ENCODE measurements around the gene GRIFIN.

Gene GRIFIN

GRCh38 chr7:2512179-2512661 is 36.0 kb upstream of the GRIFIN start:
- DNase-seq = no peak

GRCh38 chr7:2511769-2512168 is 35.6 kb upstream of the GRIFIN start:
- DNase-seq = no peak

- DNase-seq = peak; percentile 35 to 38
Measured at GRCh38 chr7:2510909-2511768, 34.9 kb upstream of the GRIFIN start.

DNA sequence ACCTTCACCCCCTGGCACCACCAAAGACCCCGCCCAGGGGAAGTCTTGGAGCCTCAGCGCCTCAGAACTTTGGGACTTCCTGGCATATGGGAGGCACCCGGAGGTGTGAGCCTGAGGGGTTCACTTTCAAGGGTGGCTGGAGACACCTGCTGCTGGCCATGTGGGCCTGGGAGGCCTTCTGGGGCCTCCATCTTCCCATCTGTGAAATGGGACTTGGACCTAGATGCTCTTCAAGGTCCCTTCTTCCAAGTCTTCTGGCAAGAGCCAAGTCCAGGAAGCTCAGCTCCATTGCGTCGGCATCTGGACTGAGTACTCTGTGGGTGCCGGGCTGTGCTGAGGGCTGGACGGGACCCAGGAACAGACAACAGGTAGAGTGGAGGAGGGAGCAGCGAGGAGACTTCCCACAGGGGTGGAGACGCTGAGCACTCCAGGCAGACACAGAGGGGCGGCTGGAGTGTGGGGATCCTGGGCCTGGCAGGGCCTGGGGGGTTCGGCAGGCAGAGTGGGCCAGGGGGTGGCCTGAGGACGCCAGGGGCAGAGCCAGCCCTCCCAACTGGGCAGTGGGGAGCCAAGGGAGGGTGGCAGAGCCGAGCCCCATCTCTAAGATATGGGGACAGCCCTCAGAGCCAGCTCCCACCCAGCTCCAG is 34.1 kb upstream of the GRIFIN start:
- DNase-seq = no peak

DNA sequence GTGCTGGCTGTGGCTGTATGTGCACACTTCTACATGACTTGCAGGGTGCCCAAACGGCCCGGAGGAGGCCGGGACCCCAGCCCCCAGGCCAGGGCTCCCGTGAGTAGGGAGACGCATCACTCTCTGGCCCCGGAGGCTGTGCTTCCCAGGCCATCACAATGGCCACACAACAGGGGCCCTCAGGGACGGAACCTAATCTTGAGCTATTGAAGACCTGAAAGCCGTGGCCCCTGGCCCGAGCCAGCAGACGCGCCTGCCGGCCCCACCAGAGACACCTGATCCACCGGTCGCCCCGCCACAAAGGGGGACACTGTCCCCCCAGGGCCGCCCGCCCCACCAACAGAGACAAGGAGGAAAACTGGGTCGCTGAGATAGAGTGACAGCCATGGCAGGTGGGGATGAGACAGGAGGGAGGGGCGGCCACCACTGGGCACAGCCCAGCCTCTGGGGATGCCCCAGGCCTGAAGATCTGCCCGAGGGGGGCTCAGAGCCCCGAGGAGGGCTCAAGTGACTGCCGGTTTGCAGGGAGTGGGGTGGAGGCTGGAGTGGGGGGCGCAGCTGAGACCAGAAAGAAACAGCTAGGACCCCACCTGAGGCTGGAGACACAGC is 33.2 kb upstream of the GRIFIN start:
- DNase-seq = no peak

GRCh38 chr7:2508327-2509215 is 32.4 kb upstream of the GRIFIN start:
- peak; percentile 12 to 19 for DNase-seq

DNA sequence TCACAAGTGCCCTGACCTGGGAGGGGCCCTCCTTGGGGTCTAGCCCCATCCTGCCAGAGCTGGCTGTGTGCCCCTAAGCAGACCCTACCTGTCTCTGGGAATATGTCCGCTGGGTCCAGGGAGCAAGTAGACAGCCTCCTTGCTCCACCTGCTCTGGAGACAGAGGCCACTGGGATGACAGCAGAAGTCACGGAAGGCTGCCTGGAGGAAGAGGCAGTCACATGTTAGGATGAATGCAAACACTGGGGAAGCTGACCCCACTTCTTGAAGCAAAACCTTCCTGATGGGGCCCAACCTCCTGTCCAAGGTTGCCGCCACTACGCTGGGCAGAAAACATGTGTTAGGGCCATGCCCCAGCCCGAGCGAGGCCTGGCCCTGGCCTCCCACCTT is 31.7 kb upstream of the GRIFIN start:
- DNase-seq = no peak

- no peak for DNase-seq
Measured at GRCh38 chr7:2507208-2507916, 31.2 kb upstream of the GRIFIN start.

- DNase-seq = no peak
Measured at GRCh38 chr7:2505401-2505800, 29.2 kb upstream of the GRIFIN start.

GRCh38 chr7:2504889-2505375 is 28.7 kb upstream of the GRIFIN start:
- no peak for DNase-seq

DNA sequence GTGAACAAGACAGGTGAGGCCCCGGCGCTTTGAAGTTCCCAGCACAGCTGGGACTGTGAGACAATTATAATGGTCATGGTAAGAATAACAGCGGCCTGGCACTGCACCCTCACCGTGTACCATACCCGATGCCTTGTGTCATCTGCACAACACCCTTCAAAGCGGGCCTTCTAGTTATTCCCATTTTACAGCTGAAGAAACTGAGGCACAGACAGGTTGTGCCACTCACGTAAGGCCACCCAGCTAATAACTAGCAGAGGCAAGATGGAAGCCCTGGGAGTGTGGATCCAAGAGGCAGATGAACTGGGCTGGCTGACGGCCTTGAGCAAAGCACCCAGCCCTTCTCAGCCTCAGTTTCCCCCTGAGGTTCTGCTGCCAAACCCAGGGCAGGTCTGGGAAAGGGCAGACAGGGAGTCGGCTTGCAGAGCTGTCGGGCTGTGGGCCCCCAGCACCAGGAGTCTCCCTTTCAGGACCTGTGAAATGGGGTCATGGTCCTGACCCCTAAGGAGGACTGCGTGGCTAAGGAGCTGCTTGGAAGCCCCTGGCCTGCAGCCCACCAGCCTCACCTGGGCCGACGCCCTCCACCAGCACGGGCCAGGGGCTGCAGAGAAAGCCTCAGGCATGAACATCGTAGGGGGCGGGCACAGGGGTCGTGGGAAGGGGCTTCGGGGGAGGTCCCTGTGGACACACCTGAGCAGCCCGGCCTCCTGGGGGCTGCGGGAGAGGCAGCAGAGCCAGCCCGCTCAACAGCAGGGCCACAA is 28.1 kb upstream of the GRIFIN start:
- DNase-seq = no peak

DNA sequence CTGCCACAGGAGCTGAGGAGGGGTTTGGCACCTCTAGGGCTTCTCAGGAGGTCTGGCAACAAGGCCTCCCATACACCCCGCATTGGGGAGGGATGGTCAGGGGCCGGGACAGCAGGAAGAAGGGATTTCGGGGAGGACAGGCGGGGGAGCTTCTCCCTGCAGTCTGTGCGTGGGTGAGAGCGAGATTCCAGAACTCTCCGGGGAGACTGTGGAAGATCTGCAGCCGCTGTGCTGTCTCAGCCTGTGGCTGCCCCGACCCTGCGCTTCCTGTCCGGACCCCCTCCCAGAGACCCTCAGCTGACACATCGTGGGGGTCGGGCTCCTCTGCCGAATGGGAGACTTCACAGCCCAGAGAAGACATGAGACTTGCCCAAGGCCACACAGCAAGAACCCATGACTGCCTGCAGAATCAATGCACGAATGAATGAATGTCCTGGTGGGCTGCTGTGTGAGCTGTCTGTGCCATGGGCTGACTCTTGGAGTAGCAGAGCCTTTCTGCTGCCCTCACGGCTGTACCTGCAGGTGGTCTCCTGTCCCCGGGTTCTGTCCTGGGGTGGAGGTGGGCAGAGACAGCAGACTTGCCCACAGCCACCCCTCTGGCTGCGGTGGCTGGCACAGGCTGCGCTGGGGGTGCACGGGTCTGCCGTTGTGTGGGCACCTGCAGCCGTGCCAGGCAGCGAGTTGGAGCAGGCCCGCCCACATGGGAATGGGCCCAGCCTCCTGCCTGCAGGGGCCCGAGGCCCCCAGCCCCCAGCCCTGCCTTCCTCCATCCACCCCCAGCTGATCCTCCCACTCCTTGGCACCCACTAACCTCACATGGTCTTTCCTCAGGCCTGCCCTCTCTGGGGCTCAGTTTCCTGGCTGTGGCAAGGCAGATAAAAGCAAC is 27.1 kb upstream of the GRIFIN start:
- no peak for DNase-seq

DNA sequence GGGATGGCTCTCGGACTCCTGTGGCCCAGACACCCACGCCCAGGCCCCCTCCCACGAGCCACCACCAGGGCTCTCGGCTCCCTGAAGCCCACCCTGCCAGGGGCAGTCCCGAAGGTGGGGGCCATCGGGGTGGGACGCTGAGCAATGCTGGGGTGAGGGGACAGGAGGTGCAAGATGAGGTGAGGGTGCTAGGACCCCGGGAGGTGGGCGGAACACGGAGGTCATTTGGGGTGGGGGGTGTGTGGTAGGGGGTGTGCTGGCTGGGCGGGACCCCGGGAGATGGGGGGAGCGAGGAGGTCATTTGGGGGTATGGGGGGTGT is 26.4 kb upstream of the GRIFIN start:
- no peak for DNase-seq

- no peak for DNase-seq
Measured at GRCh38 chr7:2501947-2502646, 25.9 kb upstream of the GRIFIN start.

GRCh38 chr7:2500701-2501100 is 24.5 kb upstream of the GRIFIN start:
- DNase-seq = no peak

GRCh38 chr7:2499719-2500430 is 23.7 kb upstream of the GRIFIN start:
- DNase-seq = no peak

- DNase-seq = no peak
Measured at GRCh38 chr7:2499181-2499580, 23.0 kb upstream of the GRIFIN start.

DNA sequence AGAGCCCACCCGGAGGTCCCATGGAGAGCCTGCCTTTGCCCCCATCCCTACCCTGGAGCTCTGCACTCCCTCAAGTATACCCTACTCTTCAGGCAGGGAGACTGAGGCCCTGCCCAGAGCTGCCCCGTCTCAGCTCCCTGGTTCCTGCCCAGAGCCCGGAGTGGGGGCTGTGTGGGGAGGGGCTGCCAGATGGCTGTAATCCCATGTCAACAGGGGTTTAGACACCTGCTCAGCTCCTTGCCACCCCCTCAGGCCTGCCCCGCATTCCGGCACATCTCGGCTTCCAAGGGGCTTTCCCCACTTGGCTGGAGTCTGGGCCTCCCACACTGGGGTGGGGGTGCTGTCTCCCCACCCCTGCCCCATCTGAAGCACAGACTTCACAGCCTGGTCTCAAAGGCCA is 22.5 kb upstream of the GRIFIN start:
- DNase-seq = no peak
